T-cell (primary cell): ENCODE results near the gene LRRC4C. TPM values are rescaled to one million over a fixed set of nuclear protein-coding genes. Genes with fewer than 3 reads are reported as not detected.

Experiments used
- ATAC-seq, 4 experiments: fragments of 200-7000 bp in 3 of 4; fragments of 150-1000 bp in 1 of 4; cut with Tn5 transposase; replicated peaks in 1 of 4; 1 replicate in 3 of 4; 2 replicates in 1 of 4; pipeline ENCODE4 v1.10.0; 2021; ENCODE audit warnings: moderate library complexity in 3 of 4, mild to moderate bottlenecking in 2 of 4, moderate number of reproducible peaks in 1 of 4
- CTCF ChIA-PET, 2 donors: fragments of 300-600 bp; sonication (Branson Sonifier 250); formaldehyde crosslinking; loops; one replicate each; lab custom pipeline; 2022; ENCODE audit warnings: antibody characterized with exemption in 2 of 2; lab: Charles Lee
- POLR2A ChIA-PET, 2 donors: fragments of 300-600 bp; sonication (Branson Sonifier 250); formaldehyde crosslinking; loops; one replicate each; lab custom pipeline; 2022; ENCODE audit warnings: antibody characterized with exemption in 2 of 2; lab: Charles Lee
- DNase-seq, 35 experiments: peaks; one replicate each; pipeline versions ENCODE4 v3.0.0 to v3.0.0-alpha.2; 2013 to 2023
- H3K27ac ChIP-seq: one replicate; pipeline ENCODE4 v1.5.1; 2013; ENCODE audit warnings: low read length
- H3K27me3 ChIP-seq, 2 experiments: replicated peaks in 1 of 2; 1 replicate in 1 of 2; 2 replicates in 1 of 2; pipeline versions ENCODE4 v1.6.1 to v1.7.0; 2013; ENCODE audit warnings: low read length in 1 of 2, mixed read lengths in 1 of 2; ENCODE audit not compliant: control insufficient read depth in 2 of 2, insufficient read depth in 2 of 2; ENCODE audit errors: extremely low read depth in 1 of 2
- H3K36me3 ChIP-seq, 2 donors: 1 replicate in 1 of 2; 2 replicates in 1 of 2; pipeline versions ENCODE4 v1.6.1 to v1.7.0; 2013; ENCODE audit warnings: low read length in 1 of 2; ENCODE audit not compliant: control insufficient read depth in 2 of 2, insufficient read depth in 1 of 2; ENCODE audit errors: extremely low read depth in 1 of 2
- H3K4me1 ChIP-seq, 2 experiments: 1 replicate in 1 of 2; 2 replicates in 1 of 2; pipeline versions ENCODE4 v1.6.1 to v1.7.0; 2013; ENCODE audit warnings: low read length in 2 of 2, mixed read lengths in 1 of 2; ENCODE audit not compliant: insufficient read depth in 2 of 2, control insufficient read depth in 1 of 2; ENCODE audit errors: extremely low read depth in 1 of 2
- H3K4me3 ChIP-seq, 2 donors: 1 replicate in 1 of 2; 2 replicates in 1 of 2; pipeline versions ENCODE4 v1.5.1 to v1.7.0; 2013; ENCODE audit warnings: mild to moderate bottlenecking in 2 of 2, low read length in 1 of 2, moderate library complexity in 1 of 2; ENCODE audit not compliant: control insufficient read depth in 1 of 2; ENCODE audit errors: extremely low read depth in 1 of 2
- H3K9me3 ChIP-seq: 2 replicates; pipeline ENCODE4 v1.7.0; 2013
- H3K27ac Mint-ChIP-seq, 2 donors: one replicate each; pipeline ENCODE4 v1.8.0; 2020 to 2021; ENCODE audit warnings: mild to moderate bottlenecking in 2 of 2, mixed read lengths in 2 of 2
- H3K27me3 Mint-ChIP-seq, 2 donors: one replicate each; pipeline ENCODE4 v1.8.0; 2021 to 2022; ENCODE audit warnings: mixed read lengths in 2 of 2
- H3K36me3 Mint-ChIP-seq: one replicate; pipeline ENCODE4 v1.8.0; 2021; ENCODE audit warnings: mixed read lengths
- H3K4me1 Mint-ChIP-seq, 3 donors: one replicate each; pipeline ENCODE4 v1.8.0; 2020 to 2022; ENCODE audit warnings: mixed read lengths in 3 of 3, mild to moderate bottlenecking in 1 of 3
- H3K4me3 Mint-ChIP-seq, 3 donors: one replicate each; pipeline ENCODE4 v1.8.0; 2020 to 2022; ENCODE audit warnings: mild to moderate bottlenecking in 3 of 3, mixed read lengths in 3 of 3, moderate library complexity in 3 of 3
- H3K9me3 Mint-ChIP-seq, 3 donors: one replicate each; pipeline ENCODE4 v1.8.0; 2020 to 2022; ENCODE audit warnings: mixed read lengths in 3 of 3
- WGBS: methylation state at CpG from one replicate; pipeline ENCODE4 v1.1.5; 2013; ENCODE audit warnings: missing lambda C conversion rate; ENCODE audit not compliant: insufficient coverage; 5-methylcytosine and 5-hydroxymethylcytosine counted together
- total RNA-seq, 35 experiments: library from RNA in 6 of 35; stranded (reverse) in 6 of 35; fragments of 120-200 nt in 1 of 35; gene quantifications; one replicate each; pipeline versions ENCODE4 v1.2.1 to v1.2.4 and lab custom pipeline; 2013 to 2026

The LRRC4C gene
- total RNA-seq, 5 donors from 2014 or later (not counting 1 experiment from before 2014, with no cell fraction given) = not detected

DNA sequence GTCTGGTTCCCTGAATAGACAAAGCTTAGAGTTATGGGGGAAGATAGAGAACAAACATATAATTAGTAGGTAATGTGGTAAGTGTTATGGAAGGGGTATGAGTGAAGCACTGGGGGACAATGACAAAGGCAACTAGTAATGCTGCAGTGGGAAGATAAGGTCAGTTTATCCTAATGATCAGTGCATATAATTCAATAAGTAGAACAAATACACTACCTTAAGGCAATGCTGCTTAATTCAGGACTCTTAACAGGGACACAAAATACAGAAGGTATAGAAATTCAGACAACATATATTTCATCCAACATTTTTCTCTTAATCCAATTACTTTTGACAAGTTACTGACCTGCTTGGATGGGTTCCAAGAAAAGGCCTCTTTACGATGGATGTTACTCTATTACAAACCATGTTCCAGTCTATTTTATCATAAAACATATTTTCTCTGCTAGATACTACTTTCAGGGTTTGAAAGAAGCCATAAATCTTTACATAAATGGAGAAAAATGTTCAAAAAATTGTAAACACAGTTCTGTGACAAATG lies 1186.2 kb downstream of the LRRC4C start:
- no peaks in the 10 kb centered on the region for H3K27me3 ChIP-seq
- no peak overlapping the region for H3K27ac ChIP-seq
- no peaks in the 10 kb centered on the region for H3K36me3 ChIP-seq
- H3K4me3 ChIP-seq = no peak overlapping the region
- H3K9me3 Mint-ChIP-seq = peaks cover 4 to 22% (median 8%) of the 10 kb centered on the region in 3 donors
- no peaks in the 10 kb centered on the region for H3K36me3 Mint-ChIP-seq
- no peak for DNase-seq
- no peaks in the 10 kb centered on the region for H3K4me1 ChIP-seq
- ChIA-PET CTCF (no interaction called here), POLR2A (no interaction called here)
- H3K27me3 Mint-ChIP-seq = no peaks in the 10 kb centered on the region
- WGBS = no CpG with 5 or more reads among the region's 1 CpG
- H3K4me3 Mint-ChIP-seq = no peak overlapping the region
- ATAC-seq = no peak
- H3K27ac Mint-ChIP-seq = no peak overlapping the region
- H3K9me3 ChIP-seq = no peaks in the 10 kb centered on the region
- H3K4me1 Mint-ChIP-seq = no peaks in the 10 kb centered on the region

DNA sequence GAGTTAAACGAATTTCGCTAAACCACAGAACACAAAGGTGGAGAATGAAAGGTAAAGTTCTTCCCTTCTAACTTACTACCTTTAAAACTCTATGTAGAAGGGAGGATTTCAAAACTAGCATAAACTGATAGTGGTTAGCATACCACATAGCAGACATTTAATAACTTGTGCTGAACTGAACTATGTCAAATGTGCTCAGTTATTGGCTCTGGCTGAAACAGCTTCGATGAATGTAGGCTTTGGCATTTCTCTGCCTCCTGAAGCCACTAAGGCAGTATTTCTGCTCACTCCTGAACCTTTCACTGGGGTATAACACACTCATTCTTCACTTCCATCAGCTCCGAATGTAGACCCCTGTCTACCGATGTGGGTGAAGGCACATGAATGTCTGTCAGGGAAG lies 1188.1 kb downstream of the LRRC4C start:
- no peaks in the 10 kb centered on the region for H3K36me3 Mint-ChIP-seq
- no peaks in the 10 kb centered on the region for H3K4me1 ChIP-seq
- no peak overlapping the region for H3K27ac Mint-ChIP-seq
- no peak overlapping the region for H3K4me3 ChIP-seq
- H3K9me3 Mint-ChIP-seq = peaks cover 2 to 18% (median 8%) of the 10 kb centered on the region in 3 donors
- no peaks in the 10 kb centered on the region for H3K36me3 ChIP-seq
- no peaks in the 10 kb centered on the region for H3K4me1 Mint-ChIP-seq
- ChIA-PET CTCF (no interaction called here), POLR2A (no interaction called here)
- DNase-seq (no peak), ATAC-seq (no peak)
- H3K4me3 Mint-ChIP-seq = no peak overlapping the region
- H3K9me3 ChIP-seq = no peaks in the 10 kb centered on the region
- WGBS = 93% methylated on average over 2 of the region's 5 CpGs
- no peak overlapping the region for H3K27ac ChIP-seq
- H3K27me3 Mint-ChIP-seq = no peaks in the 10 kb centered on the region
- no peaks in the 10 kb centered on the region for H3K27me3 ChIP-seq

- Mint-ChIP-seq H3K27ac (no peak overlapping the region), H3K4me3 (no peak overlapping the region), H3K9me3 (peaks cover 7 to 12% (median 11%) of the 10 kb centered on the region in 3 donors), H3K36me3 (no peaks in the 10 kb centered on the region), H3K4me1 (no peaks in the 10 kb centered on the region), H3K27me3 (no peaks in the 10 kb centered on the region)
- DNase-seq = no peak
- no peak for ATAC-seq
- H3K9me3 ChIP-seq = no peaks in the 10 kb centered on the region
- no peaks in the 10 kb centered on the region for H3K36me3 ChIP-seq
- no peak overlapping the region for H3K4me3 ChIP-seq
- ChIA-PET CTCF (no interaction called here), POLR2A (no interaction called here)
- no peaks in the 10 kb centered on the region for H3K4me1 ChIP-seq
- WGBS = 86% methylated on average over 1 of the region's 2 CpGs
- no peak overlapping the region for H3K27ac ChIP-seq
- no peaks in the 10 kb centered on the region for H3K27me3 ChIP-seq
Measured at GRCh38 chr11:40269865-40270264, 1189.6 kb downstream of the LRRC4C start.

DNA sequence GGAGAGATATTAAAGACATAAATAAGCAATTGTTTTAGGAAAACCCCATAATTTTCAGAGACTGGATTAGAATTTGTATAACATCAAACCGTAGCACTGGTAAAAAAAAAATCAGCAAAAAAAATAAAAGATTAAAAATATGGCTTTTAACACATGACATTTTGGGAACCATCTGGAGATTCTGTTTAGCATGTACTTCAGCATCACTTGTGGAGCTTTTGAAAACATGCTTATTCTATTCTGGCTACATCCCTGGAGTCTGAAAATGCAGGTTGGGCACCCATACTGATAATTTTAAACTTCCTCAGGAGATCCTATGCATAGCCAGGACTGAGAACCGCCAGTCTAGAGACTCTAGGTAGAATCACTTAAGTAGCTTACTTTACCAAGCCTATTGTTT lies 1190.9 kb downstream of the LRRC4C start:
- no peak overlapping the region for H3K27ac ChIP-seq
- Mint-ChIP-seq H3K27me3 (no peaks in the 10 kb centered on the region), H3K9me3 (peaks cover 7 to 12% (median 7%) of the 10 kb centered on the region in 3 donors), H3K36me3 (no peaks in the 10 kb centered on the region), H3K27ac (no peak overlapping the region), H3K4me1 (no peaks in the 10 kb centered on the region), H3K4me3 (no peak overlapping the region)
- WGBS = no CpG with 5 or more reads among the region's 2 CpGs
- DNase-seq (no peak), ATAC-seq (no peak)
- no peaks in the 10 kb centered on the region for H3K4me1 ChIP-seq
- H3K9me3 ChIP-seq = no peaks in the 10 kb centered on the region
- H3K27me3 ChIP-seq = no peaks in the 10 kb centered on the region
- ChIA-PET POLR2A (no interaction called here), CTCF (no interaction called here)
- H3K36me3 ChIP-seq = no peaks in the 10 kb centered on the region
- H3K4me3 ChIP-seq = no peak overlapping the region

DNA sequence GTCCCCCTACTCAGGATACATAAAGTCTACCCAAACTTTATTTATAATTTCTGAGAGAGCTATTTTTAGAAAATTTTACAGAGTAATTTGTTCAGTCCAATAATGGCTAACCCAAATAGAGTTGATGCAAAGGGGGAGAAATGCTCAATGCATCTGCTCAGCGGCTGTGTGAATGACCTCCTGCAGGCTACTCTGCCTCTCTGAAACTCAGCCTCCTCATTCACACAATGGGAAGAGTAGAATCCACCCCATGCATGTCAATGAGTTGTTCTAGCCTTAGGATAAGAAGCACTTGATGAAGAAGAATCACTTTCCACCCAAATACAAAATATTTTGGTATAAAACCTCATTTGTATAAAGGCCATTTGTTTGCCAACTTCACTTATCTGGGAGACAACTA lies 1204.0 kb downstream of the LRRC4C start:
- no peak for ATAC-seq
- H3K27me3 Mint-ChIP-seq = no peaks in the 10 kb centered on the region
- H3K9me3 Mint-ChIP-seq = peaks cover 14 to 18% (median 16%) of the 10 kb centered on the region in 3 donors
- H3K4me3 Mint-ChIP-seq = no peak overlapping the region
- H3K4me3 ChIP-seq = no peak overlapping the region
- H3K27me3 ChIP-seq = no peaks in the 10 kb centered on the region
- no peak overlapping the region for H3K27ac ChIP-seq
- no peaks in the 10 kb centered on the region for H3K36me3 ChIP-seq
- H3K9me3 ChIP-seq = no peaks in the 10 kb centered on the region
- H3K27ac Mint-ChIP-seq = no peak overlapping the region
- ChIA-PET CTCF (no interaction called here), POLR2A (no interaction called here)
- no peak for DNase-seq
- no peaks in the 10 kb centered on the region for H3K36me3 Mint-ChIP-seq
- H3K4me1 Mint-ChIP-seq = no peaks in the 10 kb centered on the region
- no CpG with 5 or more reads among the region's 1 CpG for WGBS
- H3K4me1 ChIP-seq = no peaks in the 10 kb centered on the region

DNA sequence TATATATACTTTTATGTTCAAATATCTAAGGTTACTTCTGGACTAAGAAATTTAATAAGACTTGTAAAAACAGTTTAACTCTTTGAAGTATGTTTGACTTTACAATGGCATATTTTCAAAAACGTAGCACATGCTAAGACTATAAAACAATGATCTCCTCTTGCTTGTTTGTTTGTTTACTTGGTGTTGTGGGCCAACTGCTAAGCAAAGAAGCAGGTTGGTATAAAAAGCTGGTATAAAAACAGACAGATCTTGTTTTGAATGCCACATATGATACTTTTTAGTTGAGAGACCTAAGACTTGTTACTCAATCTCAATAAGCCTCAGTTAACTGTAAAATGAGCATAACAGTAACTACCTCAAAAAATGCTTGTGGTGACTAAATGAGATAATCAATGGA lies 1206.3 kb downstream of the LRRC4C start:
- H3K27ac Mint-ChIP-seq = no peak overlapping the region
- no peak overlapping the region for H3K4me3 Mint-ChIP-seq
- no peaks in the 10 kb centered on the region for H3K27me3 Mint-ChIP-seq
- DNase-seq = no peak
- no peak overlapping the region for H3K27ac ChIP-seq
- no peaks in the 10 kb centered on the region for H3K4me1 ChIP-seq
- CTCF ChIA-PET = interaction anchor here in 1 of 2 donors (0.6 kb wide), 1 partner anchor 201 kb away, joined by 3 read pairs; no protein-coding TSS in a partner anchor
- no peaks in the 10 kb centered on the region for H3K9me3 ChIP-seq
- H3K36me3 Mint-ChIP-seq = no peaks in the 10 kb centered on the region
- H3K9me3 Mint-ChIP-seq = peaks cover 15 to 19% (median 16%) of the 10 kb centered on the region in 3 donors
- H3K27me3 ChIP-seq = no peaks in the 10 kb centered on the region
- no CpG with 5 or more reads among the region's 1 CpG for WGBS
- POLR2A ChIA-PET = no interaction called here
- no peak for ATAC-seq
- H3K36me3 ChIP-seq = no peaks in the 10 kb centered on the region
- H3K4me3 ChIP-seq = no peak overlapping the region
- H3K4me1 Mint-ChIP-seq = no peaks in the 10 kb centered on the region

- Mint-ChIP-seq H3K36me3 (no peaks in the 10 kb centered on the region), H3K4me3 (no peak overlapping the region), H3K9me3 (peaks cover 18 to 19% (median 18%) of the 10 kb centered on the region in 3 donors), H3K27ac (no peak overlapping the region), H3K27me3 (no peaks in the 10 kb centered on the region), H3K4me1 (no peaks in the 10 kb centered on the region)
- POLR2A ChIA-PET = no interaction called here
- Histone ChIP-seq H3K27ac (no peak overlapping the region), H3K27me3 (no peaks in the 10 kb centered on the region), H3K4me1 (no peaks in the 10 kb centered on the region), H3K9me3 (no peaks in the 10 kb centered on the region), H3K4me3 (no peak overlapping the region), H3K36me3 (no peaks in the 10 kb centered on the region)
- DNase-seq (no peak), ATAC-seq (no peak)
- 17% methylated on average over 1 of the region's 4 CpGs for WGBS
- CTCF ChIA-PET = interaction anchor here in 1 of 2 donors (0.6 kb wide), 1 partner anchor 202 kb away, joined by 3 read pairs; no protein-coding TSS in a partner anchor
Measured at GRCh38 chr11:40252236-40252635, 1207.2 kb downstream of the LRRC4C start.
